Mesothelial cell of epicardium (in vitro differentiated cells): ENCODE results near the gene EXOG. TPM values are rescaled to one million over a fixed set of nuclear protein-coding genes. Genes with fewer than 3 reads are reported as not detected.

ENCODE experiments used
- DNase-seq, 2 experiments: peaks; one replicate each; pipeline ENCODE4 v3.0.0; 2021; ENCODE audit warnings: low spot score in 2 of 2; ENCODE audit not compliant: unreplicated experiment in 2 of 2
- H3K27ac Mint-ChIP-seq: 2 replicates; pipeline ENCODE4 v1.8.0; 2021; ENCODE audit warnings: mixed read lengths
- H3K27me3 Mint-ChIP-seq: 2 replicates; pipeline ENCODE4 v1.8.0; 2021; ENCODE audit warnings: low read depth, mixed read lengths
- H3K36me3 Mint-ChIP-seq: 2 replicates; pipeline ENCODE4 v1.8.0; 2021; ENCODE audit warnings: mixed read lengths
- H3K4me1 Mint-ChIP-seq: 2 replicates; pipeline ENCODE4 v1.8.0; 2021; ENCODE audit warnings: mixed read lengths
- H3K4me3 Mint-ChIP-seq: 2 replicates; pipeline ENCODE4 v1.8.0; 2021; ENCODE audit warnings: mild to moderate bottlenecking, moderate library complexity, mixed read lengths
- H3K9me3 Mint-ChIP-seq: 2 replicates; pipeline ENCODE4 v1.8.0; 2021; ENCODE audit warnings: mixed read lengths
- CTCF ChIP-seq: fragments of 200-600 bp; sonication (generic); IDR thresholded peaks from one replicate; pipeline ENCODE4 v1.5.0; 2021; ENCODE audit warnings: antibody characterized with exemption; ENCODE audit not compliant: unreplicated experiment
- total RNA-seq: library from RNA; stranded (reverse); gene quantifications from 3 replicates; pipeline ENCODE4 v1.2.1, GENCODE V29; 2021

The EXOG gene
- total RNA-seq, 1 donor from 2014 or later, result 19.5 TPM

GRCh38 chr3:38561746-38562466 is 65.8 kb downstream of the EXOG start:
- Mint-ChIP-seq H3K9me3 (no peaks in the 10 kb centered on the region), H3K36me3 (no peaks in the 10 kb centered on the region), H3K27me3 (peaks cover under 1% of the 10 kb centered on the region), H3K4me3 (no peak overlapping the region), H3K4me1 (no peaks in the 10 kb centered on the region), H3K27ac (no peak overlapping the region)
- no peak for DNase-seq
- TF ChIP-seq CTCF, result no peak

GRCh38 chr3:38562467-38562925 is 66.4 kb downstream of the EXOG start:
- Mint-ChIP-seq H3K27me3 (no peaks in the 10 kb centered on the region), H3K36me3 (no peaks in the 10 kb centered on the region), H3K9me3 (no peaks in the 10 kb centered on the region), H3K4me3 (no peak overlapping the region), H3K27ac (no peak overlapping the region), H3K4me1 (no peaks in the 10 kb centered on the region)
- no peak for DNase-seq
- TF ChIP-seq CTCF, result no peak

DNA sequence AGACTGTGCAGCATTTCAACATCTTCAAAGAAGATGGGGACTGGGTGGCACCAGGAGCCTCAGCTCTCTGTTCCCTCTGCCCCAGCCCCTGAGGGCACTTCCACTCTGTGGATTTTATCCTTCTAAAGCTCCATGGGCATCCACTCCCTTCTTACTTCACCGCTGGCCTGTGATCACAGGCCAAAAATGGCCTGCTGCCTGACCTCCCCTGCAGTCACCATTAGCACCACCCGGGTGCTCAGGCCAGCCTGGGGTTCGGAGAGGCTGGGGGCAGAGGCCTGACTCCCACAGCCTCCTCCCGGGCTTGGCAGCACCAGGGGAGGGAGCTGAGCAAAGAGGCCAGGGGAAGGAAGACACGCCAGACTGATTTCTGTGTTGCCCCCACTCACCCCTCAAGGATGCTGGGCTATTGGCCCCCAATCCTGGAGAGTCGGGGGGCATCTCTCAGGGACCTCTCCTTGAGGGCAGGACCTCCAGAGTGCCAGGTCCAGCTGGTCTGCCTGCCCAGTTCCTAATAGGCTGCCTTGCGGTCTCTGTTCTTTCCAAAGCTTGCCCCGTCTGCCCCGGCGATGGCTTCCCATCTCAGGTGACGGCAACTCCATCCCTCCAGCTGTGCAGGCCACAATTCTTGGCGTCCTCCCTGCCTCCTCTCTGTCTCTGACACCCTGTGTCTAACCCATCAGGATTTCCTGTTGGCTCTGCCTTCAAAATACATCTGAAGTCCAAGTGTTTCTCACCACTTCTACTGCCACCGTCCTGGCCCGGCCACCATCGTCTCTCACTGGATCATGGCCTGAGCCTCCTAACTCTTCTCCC is 67.1 kb downstream of the EXOG start:
- no peak for DNase-seq
- Mint-ChIP-seq H3K4me3 (no peak overlapping the region), H3K9me3 (no peaks in the 10 kb centered on the region), H3K36me3 (no peaks in the 10 kb centered on the region), H3K4me1 (no peaks in the 10 kb centered on the region), H3K27me3 (no peaks in the 10 kb centered on the region), H3K27ac (no peak overlapping the region)
- TF ChIP-seq CTCF, result no peak

GRCh38 chr3:38563886-38564270 is 67.7 kb downstream of the EXOG start:
- no peaks in the 10 kb centered on the region for H3K36me3 Mint-ChIP-seq
- H3K4me3 Mint-ChIP-seq, result no peak overlapping the region
- H3K4me1 Mint-ChIP-seq, result no peaks in the 10 kb centered on the region
- H3K9me3 Mint-ChIP-seq, result no peaks in the 10 kb centered on the region
- DNase-seq, result no peak
- no peaks in the 10 kb centered on the region for H3K27me3 Mint-ChIP-seq
- H3K27ac Mint-ChIP-seq, result no peak overlapping the region
- TF ChIP-seq CTCF, result no peak

DNA sequence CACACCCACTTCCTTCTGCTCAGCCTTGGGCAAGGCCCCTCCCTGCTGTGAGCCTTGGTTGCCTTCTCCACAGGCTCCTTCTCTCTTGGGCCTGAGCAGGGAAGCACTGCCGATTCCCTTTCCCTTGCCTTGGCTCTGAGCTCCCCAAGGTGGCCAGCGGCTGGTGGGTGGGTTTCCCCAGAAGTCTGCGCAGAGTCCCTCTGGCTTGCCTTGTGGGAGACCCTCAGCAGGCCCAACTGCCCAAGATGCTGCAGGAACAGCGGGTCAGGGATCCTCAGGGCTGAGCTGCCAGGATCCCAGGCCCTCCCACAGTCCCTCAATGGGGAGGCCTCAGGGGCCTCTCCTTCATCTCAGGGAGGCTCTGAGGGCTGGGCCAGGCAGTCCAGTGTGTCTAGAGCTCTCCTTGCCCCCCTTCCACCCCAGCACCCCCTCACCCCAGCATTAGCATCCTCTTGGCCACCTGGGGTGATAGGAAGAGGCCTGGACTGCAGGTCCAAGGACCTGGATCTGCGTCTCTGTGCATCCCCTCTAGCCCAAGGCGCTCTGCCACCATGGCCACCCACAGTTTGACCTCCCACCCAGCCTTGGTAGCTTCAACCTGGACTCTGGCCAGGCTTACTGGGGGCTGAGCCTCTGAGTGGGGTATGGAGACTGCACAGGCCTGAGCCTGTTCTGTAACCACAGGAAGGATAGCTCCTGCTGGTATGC is 68.6 kb downstream of the EXOG start:
- DNase-seq, result no peak
- Mint-ChIP-seq H3K4me1 (no peaks in the 10 kb centered on the region), H3K27me3 (no peaks in the 10 kb centered on the region), H3K36me3 (no peaks in the 10 kb centered on the region), H3K9me3 (no peaks in the 10 kb centered on the region), H3K4me3 (no peak overlapping the region), H3K27ac (no peak overlapping the region)
- no peak for TF ChIP-seq CTCF
